ENCODE measurements around the gene GALK2.

GRCh38 chr15:49297584-49297983 is 127.5 kb downstream of the GALK2 start:
- TF ChIP-seq CTCF (IDR thresholded peaks at IDR 0.05) = no peak
- no peak for TF ChIP-seq POLR2A (IDR thresholded peaks at IDR 0.05)
